H1 (cell line): ENCODE measurements around the gene DSTYK. TPM values are rescaled to one million over a fixed set of nuclear protein-coding genes. Genes with fewer than 3 reads are reported as not detected.

Experiments
- CTCF ChIA-PET: fragments of 300-600 bp; sonication (Branson Sonifier 250); formaldehyde crosslinking; loops from one replicate; lab custom pipeline; 2021; ENCODE audit not compliant: partially characterized antibody; lab: Charles Lee
- POLR2A ChIA-PET: fragments of 300-600 bp; sonication (Branson Sonifier 250); formaldehyde crosslinking; loops from one replicate; lab custom pipeline; 2021; ENCODE audit warnings: inconsistent platforms; ENCODE audit not compliant: partially characterized antibody; lab: Charles Lee
- DNase-seq, 2 experiments: peaks; one replicate each; pipeline versions ENCODE4 v3.0.0 to v3.0.0-alpha.2; 2010 to 2022; ENCODE audit warnings: low spot score in 2 of 2, low read depth in 1 of 2, mixed read lengths in 1 of 2
- FAIRE-seq: peaks from 2 replicates; lab custom pipeline; 2011; peaks lifted over from hg19 to GRCh38; lab: Jason Lieb, UNC
- H2AFZ ChIP-seq: 2 replicates; pipeline ENCODE4 v1.8.1; 2012; ENCODE audit warnings: low read length, inconsistent platforms
- H2AK5ac ChIP-seq: 2 replicates; pipeline ENCODE4 v1.6.1; 2013; ENCODE audit warnings: low read depth, low read length
- H2BK120ac ChIP-seq: replicated peaks from 2 replicates; pipeline ENCODE3; 2013; ENCODE audit warnings: low read depth, low read length, inconsistent platforms
- H2BK12ac ChIP-seq: 2 replicates; pipeline ENCODE4 v1.6.1; 2013; ENCODE audit warnings: low read depth, low read length
- H2BK15ac ChIP-seq: 2 replicates; pipeline ENCODE4 v1.6.1; 2013; ENCODE audit warnings: low read length
- H2BK20ac ChIP-seq: 2 replicates; pipeline ENCODE4 v1.6.1; 2013; ENCODE audit warnings: low read length
- H2BK5ac ChIP-seq: 2 replicates; pipeline ENCODE4 v1.6.1; 2013; ENCODE audit warnings: low read depth, low read length
- H3K14ac ChIP-seq: 2 replicates; pipeline ENCODE4 v1.6.1; 2013; ENCODE audit warnings: inconsistent platforms; ENCODE audit not compliant: insufficient read length
- H3K18ac ChIP-seq: 2 replicates; pipeline ENCODE4 v1.6.1; 2013; ENCODE audit warnings: low read length; ENCODE audit errors: extremely low read depth
- H3K23ac ChIP-seq: 2 replicates; pipeline ENCODE4 v1.6.1; 2013; ENCODE audit warnings: inconsistent platforms; ENCODE audit not compliant: insufficient read length
- H3K23me2 ChIP-seq: 2 replicates; pipeline ENCODE4 v1.6.1; 2013; ENCODE audit warnings: low read depth, low read length
- H3K27ac ChIP-seq: 2 replicates; pipeline ENCODE4 v1.6.1; 2011; ENCODE audit warnings: low read depth, low read length, inconsistent platforms
- H3K27me3 ChIP-seq, 4 experiments: replicated peaks in 1 of 4; 1 replicate in 1 of 4; 2 replicates in 3 of 4; pipeline versions ENCODE4 v1.6.1 to v1.8.1; 2011 to 2013; ENCODE audit warnings: low read length in 3 of 4, mild to moderate bottlenecking in 3 of 4, inconsistent platforms in 2 of 4, mixed read lengths in 2 of 4, moderate library complexity in 1 of 4; ENCODE audit not compliant: control insufficient read depth in 3 of 4, insufficient read depth in 3 of 4; ENCODE audit errors: extremely low read depth in 1 of 4
- H3K36me3 ChIP-seq, 4 experiments: 2 replicates each; pipeline versions ENCODE4 v1.6.1 to v1.8.1; 2011 to 2013; ENCODE audit warnings: mild to moderate bottlenecking in 4 of 4, low read length in 3 of 4, moderate library complexity in 2 of 4, control low read depth in 1 of 4, inconsistent platforms in 1 of 4; ENCODE audit not compliant: insufficient read depth in 4 of 4, control insufficient read depth in 2 of 4
- H3K4ac ChIP-seq: replicated peaks from 2 replicates; pipeline ENCODE3; 2013; ENCODE audit warnings: low read length, low read depth, mixed read lengths, inconsistent platforms; ENCODE audit not compliant: insufficient read length
- H3K4me1 ChIP-seq, 4 experiments: replicated peaks in 1 of 4; 1 replicate in 1 of 4; 2 replicates in 3 of 4; pipeline versions ENCODE4 v1.6.1 to v1.8.1; 2011 to 2013; ENCODE audit warnings: low read length in 3 of 4, inconsistent platforms in 2 of 4, mixed read lengths in 1 of 4; ENCODE audit not compliant: insufficient read depth in 4 of 4, control insufficient read depth in 3 of 4
- H3K4me2 ChIP-seq, 2 experiments: 2 replicates each; pipeline versions ENCODE4 v1.6.1 to v1.8.1; 2011 to 2013; ENCODE audit warnings: low read depth in 2 of 2, low read length in 2 of 2, control low read depth in 1 of 2, inconsistent platforms in 1 of 2, mild to moderate bottlenecking in 1 of 2; ENCODE audit not compliant: insufficient read depth in 1 of 2
- H3K4me3 ChIP-seq, 4 experiments: fragments of 200-600, 300-600 bp in 1 of 4; sonication (generic), shearing (Covaris generic), sonication (Bioruptor Twin) in 1 of 4; 2 replicates each; pipeline versions ENCODE4 v1.5.1 to v1.8.1; 2011 to 2016; ENCODE audit warnings: low read length in 4 of 4, low read depth in 3 of 4, control low read depth in 2 of 4, inconsistent platforms in 2 of 4, mild to moderate bottlenecking in 2 of 4, mixed read lengths in 1 of 4, moderate library complexity in 1 of 4; ENCODE audit not compliant: insufficient read depth in 2 of 4; ENCODE audit errors: extremely low read depth in 1 of 4
- H3K56ac ChIP-seq: replicated peaks from 2 replicates; pipeline ENCODE3; 2013; ENCODE audit warnings: low read depth, mild to moderate bottlenecking, mixed read lengths, low read length, inconsistent platforms; ENCODE audit not compliant: insufficient read length
- H3K79me1 ChIP-seq: 2 replicates; pipeline ENCODE4 v1.6.1; 2013; ENCODE audit warnings: low read depth, low read length, control low read depth
- H3K79me2 ChIP-seq, 2 experiments: 2 replicates each; pipeline versions ENCODE4 v1.6.1 to v1.8.1; 2012 to 2013; ENCODE audit warnings: low read length in 2 of 2, mild to moderate bottlenecking in 2 of 2, inconsistent platforms in 1 of 2; ENCODE audit not compliant: insufficient read depth in 2 of 2, control insufficient read depth in 1 of 2
- H3K9ac ChIP-seq, 4 experiments: replicated peaks in 1 of 4; 1 replicate in 1 of 4; 2 replicates in 3 of 4; pipeline versions ENCODE4 v1.6.1 to v1.8.1; 2011 to 2013; ENCODE audit warnings: low read depth in 3 of 4, low read length in 3 of 4, control low read depth in 2 of 4, mild to moderate bottlenecking in 2 of 4, moderate library complexity in 2 of 4, inconsistent platforms in 1 of 4; ENCODE audit errors: extremely low read depth in 1 of 4
- H3K9me3 ChIP-seq, 2 experiments: 2 replicates each; pipeline versions ENCODE4 v1.6.1 to v1.8.1; 2012 to 2013; ENCODE audit warnings: mild to moderate bottlenecking in 2 of 2, moderate library complexity in 2 of 2, control low read depth in 1 of 2, inconsistent platforms in 1 of 2, low read depth in 1 of 2, low read length in 1 of 2, mixed read lengths in 1 of 2; ENCODE audit not compliant: insufficient read depth in 2 of 2
- H4K20me1 ChIP-seq, 2 experiments: replicated peaks in 1 of 2; 2 replicates each; pipeline versions ENCODE3 to v1.8.1; 2011 to 2013; ENCODE audit warnings: inconsistent platforms in 2 of 2, low read length in 2 of 2, mild to moderate bottlenecking in 1 of 2; ENCODE audit not compliant: insufficient read depth in 2 of 2, control insufficient read depth in 1 of 2
- H4K5ac ChIP-seq: 2 replicates; pipeline ENCODE4 v1.6.1; 2013; ENCODE audit warnings: low read length, low read depth, mixed read lengths, inconsistent platforms; ENCODE audit not compliant: insufficient read length
- H4K8ac ChIP-seq: 2 replicates; pipeline ENCODE4 v1.8.0; 2013; ENCODE audit warnings: mild to moderate bottlenecking, moderate library complexity, low read length, inconsistent platforms; ENCODE audit not compliant: insufficient read depth; ENCODE audit errors: extremely low read depth
- H4K91ac ChIP-seq: replicated peaks from 2 replicates; pipeline ENCODE3; 2013; ENCODE audit warnings: low read length, mixed read lengths, inconsistent platforms; ENCODE audit not compliant: insufficient read length
- ATF3 ChIP-seq: IDR thresholded peaks from 2 replicates; pipeline ENCODE4 v1.6.1; 2011; ENCODE audit warnings: low read depth, mild to moderate bottlenecking, low read length; ENCODE audit not compliant: insufficient read depth
- BCL11A ChIP-seq, 2 experiments: IDR thresholded peaks; one replicate each; pipeline ENCODE4 v1.6.1; 2011; ENCODE audit warnings: low read depth in 2 of 2, low read length in 2 of 2, mild to moderate bottlenecking in 2 of 2
- CHD2 ChIP-seq: IDR thresholded peaks from 2 replicates; pipeline ENCODE4 v1.6.1; 2012; ENCODE audit warnings: low read length, improper control_type of control experiment
- CREB1 ChIP-seq: IDR thresholded peaks from 2 replicates; pipeline ENCODE4 v1.6.1; 2012; ENCODE audit warnings: inconsistent platforms
- EZH2 ChIP-seq: fragments of 200-600 bp; sonication (generic); IDR thresholded peaks from 2 replicates; pipeline ENCODE4 v1.7.1; 2012; ENCODE audit warnings: low read depth, mild to moderate bottlenecking, moderate library complexity, low read length, inconsistent platforms; ENCODE audit not compliant: severe bottlenecking
- FOSL1 ChIP-seq: IDR thresholded peaks from 2 replicates; pipeline ENCODE4 v1.6.1; 2011; ENCODE audit warnings: mild to moderate bottlenecking, low read depth, low read length, moderate library complexity; ENCODE audit not compliant: insufficient read depth
- JUN ChIP-seq: IDR thresholded peaks from 2 replicates; pipeline ENCODE4 v1.6.1; 2011; ENCODE audit warnings: low read depth, mild to moderate bottlenecking, improper control_type of control experiment, low read length
- KDM4A ChIP-seq: IDR thresholded peaks from one replicate; pipeline ENCODE4 v1.7.1; 2012; ENCODE audit warnings: low read depth, mild to moderate bottlenecking, moderate library complexity, low read length, inconsistent platforms; ENCODE audit not compliant: severe bottlenecking
- KDM5A ChIP-seq: fragments of 200-600 bp; IDR thresholded peaks from 2 replicates; pipeline ENCODE4 v1.7.1; 2012; ENCODE audit warnings: mild to moderate bottlenecking, low read length, inconsistent platforms, mixed read lengths
- MAFK ChIP-seq: IDR thresholded peaks from 2 replicates; pipeline ENCODE4 v1.6.1; 2012; ENCODE audit warnings: low read depth, mild to moderate bottlenecking, improper control_type of control experiment, low read length
- POU5F1 ChIP-seq: IDR thresholded peaks from 2 replicates; pipeline ENCODE4 v1.6.1; 2011; ENCODE audit warnings: low read depth, mild to moderate bottlenecking, low read length, moderate library complexity
- SIRT6 ChIP-seq: IDR thresholded peaks from one replicate; pipeline ENCODE4 v1.7.1; 2012; ENCODE audit warnings: low read length, inconsistent platforms
- SIX5 ChIP-seq: IDR thresholded peaks from 2 replicates; pipeline ENCODE4 v1.6.1; 2011; ENCODE audit warnings: mild to moderate bottlenecking, low read depth, low read length
- SUZ12 ChIP-seq: fragments of 200-600 bp; sonication (generic); IDR thresholded peaks from 2 replicates; pipeline ENCODE4 v1.6.1; 2012; ENCODE audit warnings: mild to moderate bottlenecking, inconsistent platforms, low read length, moderate library complexity, mixed read lengths
- WGBS, 2 experiments: shearing (Covaris generic) in 1 of 2; methylation state at CpG; one replicate each; pipeline versions ENCODE4 v1.1.6 to v1.1.7; 2013 to 2015; ENCODE audit warnings: low lambda C conversion rate in 2 of 2, mixed read lengths in 2 of 2, inconsistent platforms in 1 of 2, low coverage in 1 of 2, missing lambda C conversion rate in 1 of 2; ENCODE audit not compliant: insufficient replicate concordance in 2 of 2, insufficient coverage in 1 of 2, insufficient read length in 1 of 2; ENCODE audit errors: extremely low coverage in 1 of 2, missing lambda C conversion rate in 1 of 2; 5-methylcytosine and 5-hydroxymethylcytosine counted together
- polyA plus RNA-seq, 7 experiments: library from polyadenylated mRNA; depleted of rRNA in 3 of 7; stranded (reverse) in 5 of 7; unstranded in 2 of 7; fragments of >200 nt in 5 of 7; fragments of 200-250 nt in 2 of 7; gene quantifications; 1 replicate in 5 of 7; 2 replicates in 1 of 7; 4 replicates in 1 of 7; pipeline versions ENCODE4 v1.2.1 to v1.2.3, GENCODE V29; 2011 to 2013; ENCODE audit warnings: missing spikeins in 2 of 7, mixed read lengths in 2 of 7
- total RNA-seq: library from RNA; stranded (reverse); fragmentation: NEBNext Ultra II Directional; extraction: Animal tissue kit (Norgen Biotek cat#: 25700); gene quantifications from 2 replicates; pipeline ENCODE4 v1.2.1, GENCODE V29; 2021

Gene DSTYK
- total and polyA plus RNA-seq, 2 of the 8 experiments (the other 6 are each of a cell fraction or from before 2014, with no cell fraction given), result 2.7 to 8.5 TPM

- Histone ChIP-seq H3K56ac (no peak overlapping the region), H3K27me3 (no peaks in the 10 kb centered on the region), H3K4me1 (peaks cover 0 to 3% (median 0%) of the 10 kb centered on the region in 4 experiments; a peak in 1 of 7 replicates), H3K4me3 (no peak overlapping the region), H3K36me3 (no peaks in the 10 kb centered on the region), H4K8ac (no peak overlapping the region), H3K79me1 (no peaks in the 10 kb centered on the region), H2AFZ (no peak overlapping the region), H3K9me3 (no peaks in the 10 kb centered on the region), H3K9ac (no peak overlapping the region), H4K91ac (no peak overlapping the region), H3K23me2 (no peaks in the 10 kb centered on the region), H3K14ac (no peak overlapping the region), H2BK5ac (no peak overlapping the region), H3K4me2 (no peak overlapping the region), H4K20me1 (no peaks in the 10 kb centered on the region), H3K23ac (no peak overlapping the region), H2AK5ac (no peak overlapping the region), H2BK15ac (no peak overlapping the region), H4K5ac (no peak overlapping the region), H2BK120ac (no peak overlapping the region), H3K79me2 (no peaks in the 10 kb centered on the region), H2BK12ac (no peak overlapping the region), H3K18ac (no peak overlapping the region), H3K4ac (no peak overlapping the region), H3K27ac (no peak overlapping the region), H2BK20ac (no peak overlapping the region)
- WGBS, 2 experiments, result 78% methylated on average over 4 of the region's 4 CpGs; no CpG with 5 or more reads in 1 of the 2 experiments
- POLR2A ChIA-PET, result no interaction called here
- DNase-seq (no peak), FAIRE-seq (no peak)
- CTCF ChIA-PET, result no interaction called here
- TF ChIP-seq MAFK (no peak), FOSL1 (no peak), CREB1 (no peak), ATF3 (no peak), KDM4A (no peak), SUZ12 (no peak), JUN (no peak), BCL11A (IDR thresholded peaks at IDR 0.05; ENCODE audit: low read depth in 2 of 2, low read length in 2 of 2) (no peak), EZH2 (no peak), CHD2 (no peak), SIRT6 (no peak), SIX5 (no peak), POU5F1 (no peak), KDM5A (no peak)
These were observed 5.1 kb upstream of the DSTYK start for GRCh38 chr1:205216588-205216987.
